ENCODE data around the gene MIPOL1. TPM values are rescaled to one million over a fixed set of nuclear protein-coding genes. Genes with fewer than 3 reads are reported as not detected.
A peak's percentile ranks its signal among the peaks of the same experiment; 100 is the strongest.

MIPOL1 gene
- total and polyA plus RNA-seq, 9 of the 15 experiments (the other 6 are each of a cell fraction or from before 2014, with no cell fraction given), result 6.7 to 21.9 (median 12.4) TPM

- TF ChIP-seq, protein P1, sequence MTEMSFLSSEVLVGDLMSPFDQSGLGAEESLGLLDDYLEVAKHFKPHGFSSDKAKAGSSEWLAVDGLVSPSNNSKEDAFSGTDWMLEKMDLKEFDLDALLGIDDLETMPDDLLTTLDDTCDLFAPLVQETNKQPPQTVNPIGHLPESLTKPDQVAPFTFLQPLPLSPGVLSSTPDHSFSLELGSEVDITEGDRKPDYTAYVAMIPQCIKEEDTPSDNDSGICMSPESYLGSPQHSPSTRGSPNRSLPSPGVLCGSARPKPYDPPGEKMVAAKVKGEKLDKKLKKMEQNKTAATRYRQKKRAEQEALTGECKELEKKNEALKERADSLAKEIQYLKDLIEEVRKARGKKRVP (CRISPR knock-in tag; IDR thresholded peaks at IDR 0.05), result no peak
- peak; percentile 85 for TF ChIP-seq GATA2 (CRISPR knock-in tag; IDR thresholded peaks at IDR 0.05)
- peak; percentile 86 for TF ChIP-seq NCOR1 (IDR thresholded peaks at IDR 0.05)
- TF ChIP-seq, protein P2, sequence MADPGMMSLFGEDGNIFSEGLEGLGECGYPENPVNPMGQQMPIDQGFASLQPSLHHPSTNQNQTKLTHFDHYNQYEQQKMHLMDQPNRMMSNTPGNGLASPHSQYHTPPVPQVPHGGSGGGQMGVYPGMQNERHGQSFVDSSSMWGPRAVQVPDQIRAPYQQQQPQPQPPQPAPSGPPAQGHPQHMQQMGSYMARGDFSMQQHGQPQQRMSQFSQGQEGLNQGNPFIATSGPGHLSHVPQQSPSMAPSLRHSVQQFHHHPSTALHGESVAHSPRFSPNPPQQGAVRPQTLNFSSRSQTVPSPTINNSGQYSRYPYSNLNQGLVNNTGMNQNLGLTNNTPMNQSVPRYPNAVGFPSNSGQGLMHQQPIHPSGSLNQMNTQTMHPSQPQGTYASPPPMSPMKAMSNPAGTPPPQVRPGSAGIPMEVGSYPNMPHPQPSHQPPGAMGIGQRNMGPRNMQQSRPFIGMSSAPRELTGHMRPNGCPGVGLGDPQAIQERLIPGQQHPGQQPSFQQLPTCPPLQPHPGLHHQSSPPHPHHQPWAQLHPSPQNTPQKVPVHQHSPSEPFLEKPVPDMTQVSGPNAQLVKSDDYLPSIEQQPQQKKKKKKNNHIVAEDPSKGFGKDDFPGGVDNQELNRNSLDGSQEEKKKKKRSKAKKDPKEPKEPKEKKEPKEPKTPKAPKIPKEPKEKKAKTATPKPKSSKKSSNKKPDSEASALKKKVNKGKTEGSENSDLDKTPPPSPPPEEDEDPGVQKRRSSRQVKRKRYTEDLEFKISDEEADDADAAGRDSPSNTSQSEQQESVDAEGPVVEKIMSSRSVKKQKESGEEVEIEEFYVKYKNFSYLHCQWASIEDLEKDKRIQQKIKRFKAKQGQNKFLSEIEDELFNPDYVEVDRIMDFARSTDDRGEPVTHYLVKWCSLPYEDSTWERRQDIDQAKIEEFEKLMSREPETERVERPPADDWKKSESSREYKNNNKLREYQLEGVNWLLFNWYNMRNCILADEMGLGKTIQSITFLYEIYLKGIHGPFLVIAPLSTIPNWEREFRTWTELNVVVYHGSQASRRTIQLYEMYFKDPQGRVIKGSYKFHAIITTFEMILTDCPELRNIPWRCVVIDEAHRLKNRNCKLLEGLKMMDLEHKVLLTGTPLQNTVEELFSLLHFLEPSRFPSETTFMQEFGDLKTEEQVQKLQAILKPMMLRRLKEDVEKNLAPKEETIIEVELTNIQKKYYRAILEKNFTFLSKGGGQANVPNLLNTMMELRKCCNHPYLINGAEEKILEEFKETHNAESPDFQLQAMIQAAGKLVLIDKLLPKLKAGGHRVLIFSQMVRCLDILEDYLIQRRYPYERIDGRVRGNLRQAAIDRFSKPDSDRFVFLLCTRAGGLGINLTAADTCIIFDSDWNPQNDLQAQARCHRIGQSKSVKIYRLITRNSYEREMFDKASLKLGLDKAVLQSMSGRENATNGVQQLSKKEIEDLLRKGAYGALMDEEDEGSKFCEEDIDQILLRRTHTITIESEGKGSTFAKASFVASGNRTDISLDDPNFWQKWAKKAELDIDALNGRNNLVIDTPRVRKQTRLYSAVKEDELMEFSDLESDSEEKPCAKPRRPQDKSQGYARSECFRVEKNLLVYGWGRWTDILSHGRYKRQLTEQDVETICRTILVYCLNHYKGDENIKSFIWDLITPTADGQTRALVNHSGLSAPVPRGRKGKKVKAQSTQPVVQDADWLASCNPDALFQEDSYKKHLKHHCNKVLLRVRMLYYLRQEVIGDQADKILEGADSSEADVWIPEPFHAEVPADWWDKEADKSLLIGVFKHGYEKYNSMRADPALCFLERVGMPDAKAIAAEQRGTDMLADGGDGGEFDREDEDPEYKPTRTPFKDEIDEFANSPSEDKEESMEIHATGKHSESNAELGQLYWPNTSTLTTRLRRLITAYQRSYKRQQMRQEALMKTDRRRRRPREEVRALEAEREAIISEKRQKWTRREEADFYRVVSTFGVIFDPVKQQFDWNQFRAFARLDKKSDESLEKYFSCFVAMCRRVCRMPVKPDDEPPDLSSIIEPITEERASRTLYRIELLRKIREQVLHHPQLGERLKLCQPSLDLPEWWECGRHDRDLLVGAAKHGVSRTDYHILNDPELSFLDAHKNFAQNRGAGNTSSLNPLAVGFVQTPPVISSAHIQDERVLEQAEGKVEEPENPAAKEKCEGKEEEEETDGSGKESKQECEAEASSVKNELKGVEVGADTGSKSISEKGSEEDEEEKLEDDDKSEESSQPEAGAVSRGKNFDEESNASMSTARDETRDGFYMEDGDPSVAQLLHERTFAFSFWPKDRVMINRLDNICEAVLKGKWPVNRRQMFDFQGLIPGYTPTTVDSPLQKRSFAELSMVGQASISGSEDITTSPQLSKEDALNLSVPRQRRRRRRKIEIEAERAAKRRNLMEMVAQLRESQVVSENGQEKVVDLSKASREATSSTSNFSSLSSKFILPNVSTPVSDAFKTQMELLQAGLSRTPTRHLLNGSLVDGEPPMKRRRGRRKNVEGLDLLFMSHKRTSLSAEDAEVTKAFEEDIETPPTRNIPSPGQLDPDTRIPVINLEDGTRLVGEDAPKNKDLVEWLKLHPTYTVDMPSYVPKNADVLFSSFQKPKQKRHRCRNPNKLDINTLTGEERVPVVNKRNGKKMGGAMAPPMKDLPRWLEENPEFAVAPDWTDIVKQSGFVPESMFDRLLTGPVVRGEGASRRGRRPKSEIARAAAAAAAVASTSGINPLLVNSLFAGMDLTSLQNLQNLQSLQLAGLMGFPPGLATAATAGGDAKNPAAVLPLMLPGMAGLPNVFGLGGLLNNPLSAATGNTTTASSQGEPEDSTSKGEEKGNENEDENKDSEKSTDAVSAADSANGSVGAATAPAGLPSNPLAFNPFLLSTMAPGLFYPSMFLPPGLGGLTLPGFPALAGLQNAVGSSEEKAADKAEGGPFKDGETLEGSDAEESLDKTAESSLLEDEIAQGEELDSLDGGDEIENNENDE (IDR thresholded peaks at IDR 0.05; ENCODE audit: low read depth, low read length), result no peak
- peak; percentile 87 for TF ChIP-seq CBFA2T2 (conservative IDR thresholded peaks at IDR 0.05)
- no peak for TF ChIP-seq U2AF1 (optimal IDR thresholded peaks at IDR 0.05; ENCODE audit: low read depth, low read length)
- TF ChIP-seq POLR2AphosphoS5 (IDR thresholded peaks at IDR 0.05; ENCODE audit: control insufficient read depth, insufficient read depth, low read depth, low read length), result peak; percentile 81
- TF ChIP-seq ZNF644 (tag; IDR thresholded peaks at IDR 0.05; ENCODE audit: low read depth), result no peak
- peak; percentile 46; the same call in 1 of the 2 replicates for TF ChIP-seq NCOA1 (IDR thresholded peaks at IDR 0.05; ENCODE audit: low read depth)
- peak; percentile 63 for TF ChIP-seq ZEB2 (IDR thresholded peaks at IDR 0.05)
- TF ChIP-seq TAL1 (IDR thresholded peaks at IDR 0.05), result peak; percentile 77
- TF ChIP-seq ZNF449 (CRISPR knock-in tag; IDR thresholded peaks at IDR 0.05), result no peak
- TF ChIP-seq XRCC3 (IDR thresholded peaks at IDR 0.05), result no peak
- TF ChIP-seq ZFP1 (CRISPR knock-in tag; IDR thresholded peaks at IDR 0.05), result no peak
Measured at GRCh38 chr14:37168721-37169120, 29.0 kb upstream of the MIPOL1 start (continued).

Measured in K562 (cell line).